HG02571 (cell line): ENCODE data around the gene CFAP61.
"Not testable (repeated sequence)": the region's sequence is repeated elsewhere in the genome, so short reads cannot be mapped to it uniquely, and the experiment has no call there.

ENCODE experiments used
- ATAC-seq: cut with Tn5 transposase; IDR thresholded peaks from one replicate; pipeline ENCODE4 v1.9.1; 2021; ENCODE audit warnings: mild to moderate bottlenecking, moderate library complexity; ENCODE audit not compliant: unreplicated experiment

CFAP61 gene

GRCh38 chr20:20207291-20207690, 155.0 kb downstream of the CFAP61 start:
- ATAC-seq: no peak

- ATAC-seq: no peak
These were observed 155.5 kb downstream of the CFAP61 start for GRCh38 chr20:20207872-20208271.

- no peak for ATAC-seq
These were observed 157.4 kb downstream of the CFAP61 start for GRCh38 chr20:20209684-20210083.

- ATAC-seq: no peak
These were observed 158.0 kb downstream of the CFAP61 start for GRCh38 chr20:20210327-20210726.

GRCh38 chr20:20210943-20211273, 158.6 kb downstream of the CFAP61 start:
- ATAC-seq: no peak

GRCh38 chr20:20211274-20211987, 159.1 kb downstream of the CFAP61 start:
- no peak for ATAC-seq

- ATAC-seq: no peak
These were observed 159.7 kb downstream of the CFAP61 start for GRCh38 chr20:20211988-20212518.

- no peak for ATAC-seq
These were observed 160.4 kb downstream of the CFAP61 start for GRCh38 chr20:20212675-20213096.

GRCh38 chr20:20213526-20214121, 161.3 kb downstream of the CFAP61 start:
- ATAC-seq: no peak

- ATAC-seq: no peak
These were observed 162.5 kb downstream of the CFAP61 start for GRCh38 chr20:20214757-20215275.

GRCh38 chr20:20215976-20216727, 163.8 kb downstream of the CFAP61 start:
- ATAC-seq: no peak

GRCh38 chr20:20216941-20217340, 164.6 kb downstream of the CFAP61 start:
- ATAC-seq: no peak

- ATAC-seq: no peak
These were observed 165.3 kb downstream of the CFAP61 start for GRCh38 chr20:20217621-20218020.

- ATAC-seq: not testable (repeated sequence)
These were observed 165.8 kb downstream of the CFAP61 start for GRCh38 chr20:20218106-20218505.

GRCh38 chr20:20219016-20219415, 166.7 kb downstream of the CFAP61 start:
- no peak for ATAC-seq

GRCh38 chr20:20220134-20220533, 167.8 kb downstream of the CFAP61 start:
- ATAC-seq: no peak

GRCh38 chr20:20223981-20224380, 171.6 kb downstream of the CFAP61 start:
- ATAC-seq: no peak

- no peak for ATAC-seq
These were observed 172.5 kb downstream of the CFAP61 start for GRCh38 chr20:20224806-20225205.

GRCh38 chr20:20225325-20226043, 173.2 kb downstream of the CFAP61 start:
- no peak for ATAC-seq

- ATAC-seq: no peak
These were observed 174.2 kb downstream of the CFAP61 start for GRCh38 chr20:20226554-20226953.

- no peak for ATAC-seq
These were observed 174.8 kb downstream of the CFAP61 start for GRCh38 chr20:20227013-20227571.
